HepG2 (cell line): ENCODE results near the gene RGL1. TPM values are rescaled to one million over a fixed set of nuclear protein-coding genes. Genes with fewer than 3 reads are reported as not detected.

ENCODE experiments used
- ATAC-seq: fragments of 200-7000 bp; cut with Tn5 transposase; 3 replicates; pipeline ENCODE4 v1.9.1; 2020; ENCODE audit warnings: mild to moderate bottlenecking, moderate library complexity
- BruUV-seq: library from RNA; stranded (reverse); fragments of 400-500 nt; replicated peaks from 2 replicates; lab custom pipeline; 2021; lab: Mats Ljungman, UMichigan
- CTCF ChIA-PET: fragments of 300-600 bp; formaldehyde crosslinking; extraction: SDS; loops from one replicate; lab custom pipeline; 2021; ENCODE audit warnings: low total read pairs, inconsistent platforms, low intra/inter-chr PET ratio; lab: Yijun Ruan, JAX
- POLR2A ChIA-PET: fragments of 350-600 bp; sonication (Branson Sonifier 250); formaldehyde crosslinking; loops from one replicate; lab custom pipeline; 2020; ENCODE audit warnings: antibody characterized with exemption, inconsistent platforms; lab: Yijun Ruan, JAX
- DNase-seq: peaks from one replicate; pipeline ENCODE4 v3.0.0-alpha.2; 2015; ENCODE audit warnings: low spot score
- FAIRE-seq: peaks from 3 replicates; lab custom pipeline; 2011; peaks lifted over from hg19 to GRCh38; lab: Jason Lieb, UNC
- H2AFZ ChIP-seq: one replicate; pipeline ENCODE4 v1.6.1; 2011; ENCODE audit warnings: low read length, inconsistent platforms
- H3K27ac ChIP-seq: fragments of 300-600 bp; 3 replicates; pipeline ENCODE4 v1.8.0; 2011; ENCODE audit warnings: mixed run types, mild to moderate bottlenecking, mixed read lengths, low read length, inconsistent platforms; ENCODE audit not compliant: insufficient read depth; ENCODE audit errors: extremely low read length
- H3K27me3 ChIP-seq, 2 experiments: fragments of 200-600 bp in 1 of 2; 2 replicates in 1 of 2; 3 replicates in 1 of 2; pipeline versions ENCODE4 v1.6.0 to v1.8.0; 2011; ENCODE audit warnings: low read length in 2 of 2, mild to moderate bottlenecking in 2 of 2, moderate library complexity in 2 of 2, inconsistent platforms in 1 of 2; ENCODE audit not compliant: insufficient read depth in 2 of 2, control insufficient read depth in 1 of 2
- H3K36me3 ChIP-seq, 2 experiments: fragments of 200-600 bp in 1 of 2; replicated peaks in 1 of 2; 2 replicates in 1 of 2; 3 replicates in 1 of 2; pipeline versions ENCODE4 v1.5.1 to v1.8.0; 2011; ENCODE audit warnings: low read length in 2 of 2, inconsistent platforms in 1 of 2; ENCODE audit not compliant: insufficient read depth in 2 of 2, control insufficient read depth in 1 of 2
- H3K4me1 ChIP-seq: 2 replicates; pipeline ENCODE4 v1.5.1; 2012; ENCODE audit warnings: low read length, inconsistent platforms; ENCODE audit not compliant: insufficient read depth
- H3K4me2 ChIP-seq: 2 replicates; pipeline ENCODE4 v1.6.0; 2011; ENCODE audit warnings: low read depth, low read length, inconsistent platforms
- H3K4me3 ChIP-seq, 3 experiments: fragments of 200-600 bp in 1 of 3; sonication (generic), shearing (Covaris generic) in 1 of 3; replicated peaks in 1 of 3; 2 replicates each; pipeline ENCODE4 v1.5.1; 2011 to 2016; ENCODE audit warnings: low read length in 3 of 3, inconsistent platforms in 2 of 3, low read depth in 2 of 3, mild to moderate bottlenecking in 2 of 3, control low read depth in 1 of 3, mixed read lengths in 1 of 3; ENCODE audit not compliant: insufficient read depth in 1 of 3
- H3K79me2 ChIP-seq: one replicate; pipeline ENCODE4 v1.6.1; 2011; ENCODE audit warnings: low read length, inconsistent platforms; ENCODE audit not compliant: insufficient read depth
- H3K9ac ChIP-seq: 2 replicates; pipeline ENCODE4 v1.6.0; 2011; ENCODE audit warnings: mild to moderate bottlenecking, low read depth, low read length, inconsistent platforms; ENCODE audit not compliant: insufficient read depth
- H3K9me3 ChIP-seq: 2 replicates; pipeline ENCODE4 v1.5.1; 2012; ENCODE audit warnings: mild to moderate bottlenecking, low read length
- H4K20me1 ChIP-seq: 2 replicates; pipeline ENCODE4 v1.6.0; 2011; ENCODE audit warnings: inconsistent platforms, mild to moderate bottlenecking, low read length, moderate library complexity; ENCODE audit not compliant: insufficient read depth
- ATF7-NPFF ChIP-seq: sonication (generic); formaldehyde crosslinking; IDR thresholded peaks from 2 replicates; pipeline ENCODE4 v1.8.1; 2023; ENCODE audit warnings: mild to moderate bottlenecking, low read depth, missing genetic modification reagents, moderate library complexity
- CREB1 ChIP-seq, 2 experiments: fragments of 450-650 bp in 1 of 2; IDR thresholded peaks; 2 replicates each; pipeline ENCODE4 v1.6.1; 2016 to 2017; ENCODE audit warnings: control low read depth in 1 of 2, mild to moderate bottlenecking in 1 of 2, missing compliant biosample characterization in 1 of 2, missing genetic modification characterization in 1 of 2
- HBP1 ChIP-seq: IDR thresholded peaks from 2 replicates; pipeline ENCODE4 v1.6.1; 2016; ENCODE audit warnings: low read depth, control low read depth
- HDAC2 ChIP-seq: sonication (generic); formaldehyde crosslinking; IDR thresholded peaks from 2 replicates; pipeline ENCODE4 v1.4.0; 2020; ENCODE audit warnings: missing genetic modification reagents
- KAT7 ChIP-seq: IDR thresholded peaks from 2 replicates; pipeline ENCODE4 v1.6.1; 2018; ENCODE audit warnings: borderline replicate concordance, missing compliant biosample characterization
- PITX1 ChIP-seq: sonication (generic); formaldehyde crosslinking; IDR thresholded peaks from 2 replicates; pipeline ENCODE4 v1.5.1; 2020; ENCODE audit warnings: mild to moderate bottlenecking, missing genetic modification reagents
- RORA ChIP-seq: sonication (generic); formaldehyde crosslinking; IDR thresholded peaks from 2 replicates; pipeline ENCODE4 v1.5.0; 2020; ENCODE audit warnings: mild to moderate bottlenecking, missing genetic modification reagents, moderate library complexity
- ZNF138 ChIP-seq: sonication (generic); formaldehyde crosslinking; IDR thresholded peaks from 2 replicates; pipeline ENCODE4 v1.5.0; 2020; ENCODE audit warnings: mild to moderate bottlenecking, low read depth, missing genetic modification reagents
- ZNF615 ChIP-seq: sonication (generic); formaldehyde crosslinking; IDR thresholded peaks from 2 replicates; pipeline ENCODE4 v1.5.0; 2020; ENCODE audit warnings: mild to moderate bottlenecking, missing genetic modification reagents, borderline replicate concordance
- ZNF709 ChIP-seq: sonication (generic); formaldehyde crosslinking; IDR thresholded peaks from 2 replicates; pipeline ENCODE4 v1.5.0; 2020; ENCODE audit warnings: mild to moderate bottlenecking, missing genetic modification reagents
- ZSCAN29 ChIP-seq: sonication (generic); formaldehyde crosslinking; conservative IDR thresholded peaks from 2 replicates; pipeline ENCODE4 v1.4.0; 2020; ENCODE audit warnings: mild to moderate bottlenecking, missing genetic modification reagents
- ZXDC ChIP-seq: sonication (generic); formaldehyde crosslinking; IDR thresholded peaks from 2 replicates; pipeline ENCODE4 v1.5.0; 2020; ENCODE audit warnings: mild to moderate bottlenecking, missing genetic modification reagents
- WGBS: methylation state at CpG from one replicate; pipeline ENCODE4 v1.1.6; 2017; ENCODE audit warnings: low lambda C conversion rate; 5-methylcytosine and 5-hydroxymethylcytosine counted together
- in situ Hi-C: cut with HindIII; loops from 2 replicates; pipeline ENCODE4 v1.10.0; 2017; ENCODE audit warnings: low pct_unique_long_range_greater_than_20kb; ENCODE audit not compliant: extremely low pct_ligation_motif_present
- intact Hi-C: fragments of 100-400 bp; cut with micrococcal nuclease; formaldehyde crosslinking; loops from one replicate; pipeline ENCODE4 v1.10.0; 2022; ENCODE audit not compliant: unreplicated experiment
- polyA plus RNA-seq, 8 experiments: library from polyadenylated mRNA; depleted of rRNA in 3 of 8; stranded (reverse) in 7 of 8; unstranded in 1 of 8; fragments of >200 nt; fragmentation: Illumina TruSeq in 4 of 8; extraction: Trizol in 4 of 8; gene quantifications; 2 replicates each; pipeline versions ENCODE4 v1.2.1 to v1.2.3, GENCODE V29; 2011 to 2016; ENCODE audit warnings: low read depth in 4 of 8, missing spikeins in 1 of 8, mixed read lengths in 1 of 8; ENCODE audit not compliant: insufficient read depth in 1 of 8
- total RNA-seq, 5 experiments: library from RNA; depleted of rRNA; stranded (reverse); fragments of >200 nt; fragmentation: Illumina TruSeq; extraction: Trizol; gene quantifications; 2 replicates each; pipeline ENCODE4 v1.2.3, GENCODE V29; 2016; ENCODE audit warnings: low read depth in 1 of 5

RGL1 gene
- total and polyA plus RNA-seq, 2 of the 13 experiments (the other 11 are each of a cell fraction or from before 2014, with no cell fraction given) = 3.5 to 4.7 TPM

GRCh38 chr1:183922197-183922596 is 117.3 kb downstream of the RGL1 start:
- Histone ChIP-seq H3K4me3 (no peak overlapping the region), H3K79me2 (no peaks in the 10 kb centered on the region), H3K9ac (no peak overlapping the region), H3K27me3 (no peaks in the 10 kb centered on the region; a peak in 1 of 5 replicates), H3K27ac (no peak overlapping the region), H3K9me3 (no peaks in the 10 kb centered on the region), H4K20me1 (no peaks in the 10 kb centered on the region)
- no peak for FAIRE-seq
- CTCF ChIA-PET = no interaction called here
- in situ Hi-C loops = no loop called here
- POLR2A ChIA-PET = no interaction called here
- intact Hi-C loops = no loop called here
- BruUV-seq = no TSS peak
- TF ChIP-seq ZNF615 (CRISPR knock-in tag) = no peak
- TF ChIP-seq, all 625 proteins: peak for 0
- peaks cover 11 to 12% of the 10 kb centered on the region in 2 experiments; a peak in 3 of 5 replicates for H3K36me3 ChIP-seq
- no peak overlapping the region for H3K4me2 ChIP-seq
- no peak overlapping the region for H2AFZ ChIP-seq
- ATAC-seq (no peak), DNase-seq (no peak)
- no peaks in the 10 kb centered on the region for H3K4me1 ChIP-seq
- 92% methylated on average over 15 of the region's 15 CpGs for WGBS

- ChIA-PET POLR2A (no interaction called here), CTCF (no interaction called here)
- Histone ChIP-seq H4K20me1 (no peaks in the 10 kb centered on the region), H3K9ac (no peak overlapping the region), H3K27me3 (no peaks in the 10 kb centered on the region; a peak in 1 of 5 replicates), H3K36me3 (peaks cover 8 to 11% of the 10 kb centered on the region in 2 experiments; a peak in 2 of 5 replicates), H3K4me1 (no peaks in the 10 kb centered on the region), H3K9me3 (no peaks in the 10 kb centered on the region), H3K27ac (no peak overlapping the region), H3K79me2 (no peaks in the 10 kb centered on the region), H2AFZ (no peak overlapping the region), H3K4me3 (no peak overlapping the region), H3K4me2 (no peak overlapping the region)
- ATAC-seq (no peak), FAIRE-seq (no peak), DNase-seq (no peak)
- TF ChIP-seq ATF7-NPFF (CRISPR knock-in tag) (no peak), ZSCAN29 (CRISPR knock-in tag) (no peak), KAT7 (CRISPR knock-in tag) (no peak), ZXDC (no peak), ZNF709 (no peak), RORA (no peak), HDAC2 (no peak), PITX1 (CRISPR knock-in tag) (no peak), ZNF138 (CRISPR knock-in tag) (no peak), CREB1 (IDR thresholded peaks at IDR 0.05) (no peak), CREB1 (CRISPR knock-in tag; IDR thresholded peaks at IDR 0.05) (no peak), HBP1 (CRISPR knock-in tag) (no peak)
- BruUV-seq = no TSS peak
- intact Hi-C loops (no loop called here), in situ Hi-C loops (loop anchor here (25.0 kb wide), 1 partner anchor 286 kb away; no protein-coding TSS in a partner anchor)
- 86% methylated on average over 8 of the region's 8 CpGs for WGBS
Measured at GRCh38 chr1:183925947-183926346, 121.0 kb downstream of the RGL1 start.
